Testis (tissue), 2 donors: Measurements from ENCODE around the gene PPP4R3B.

Experiments
- POLR2A ChIP-seq: fragments of 450-650 bp; IDR thresholded peaks from one replicate; pipeline ENCODE4 v1.6.1; 2017; ENCODE audit warnings: antibody characterized with exemption, mild to moderate bottlenecking, moderate library complexity
- TF ChIP-seq, protein P1 (sequence below), 3 experiments: fragments of 450-650 bp in 2 of 3; fragments of 200-600 bp in 1 of 3; sonication (generic) in 1 of 3; IDR thresholded peaks; one replicate each; pipeline ENCODE4 v1.5.1; 2016 to 2019; ENCODE audit warnings: antibody characterized with exemption in 3 of 3, mild to moderate bottlenecking in 2 of 3, moderate library complexity in 1 of 3

- TF ChIP-seq, protein P1, sequence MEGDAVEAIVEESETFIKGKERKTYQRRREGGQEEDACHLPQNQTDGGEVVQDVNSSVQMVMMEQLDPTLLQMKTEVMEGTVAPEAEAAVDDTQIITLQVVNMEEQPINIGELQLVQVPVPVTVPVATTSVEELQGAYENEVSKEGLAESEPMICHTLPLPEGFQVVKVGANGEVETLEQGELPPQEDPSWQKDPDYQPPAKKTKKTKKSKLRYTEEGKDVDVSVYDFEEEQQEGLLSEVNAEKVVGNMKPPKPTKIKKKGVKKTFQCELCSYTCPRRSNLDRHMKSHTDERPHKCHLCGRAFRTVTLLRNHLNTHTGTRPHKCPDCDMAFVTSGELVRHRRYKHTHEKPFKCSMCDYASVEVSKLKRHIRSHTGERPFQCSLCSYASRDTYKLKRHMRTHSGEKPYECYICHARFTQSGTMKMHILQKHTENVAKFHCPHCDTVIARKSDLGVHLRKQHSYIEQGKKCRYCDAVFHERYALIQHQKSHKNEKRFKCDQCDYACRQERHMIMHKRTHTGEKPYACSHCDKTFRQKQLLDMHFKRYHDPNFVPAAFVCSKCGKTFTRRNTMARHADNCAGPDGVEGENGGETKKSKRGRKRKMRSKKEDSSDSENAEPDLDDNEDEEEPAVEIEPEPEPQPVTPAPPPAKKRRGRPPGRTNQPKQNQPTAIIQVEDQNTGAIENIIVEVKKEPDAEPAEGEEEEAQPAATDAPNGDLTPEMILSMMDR (IDR thresholded peaks at IDR 0.05) = no peak
- TF ChIP-seq POLR2A = no peak
These were observed 759 bp downstream of the PPP4R3B start for GRCh38 chr2:55616551-55617174.
